Measurements from ENCODE around the gene WBP2. TPM values are rescaled to one million over a fixed set of nuclear protein-coding genes. Genes with fewer than 3 reads are reported as not detected.

The WBP2 gene
- total RNA-seq, 6 experiments from 2014 or later: 51.4 to 65.5 (median 59.3) TPM

- DNase-seq: no peak
- no peaks in the 10 kb centered on the region for H3K4me1 Mint-ChIP-seq (ENCODE audit: low read depth)
- H3K4me3 Mint-ChIP-seq: no peak overlapping the region
- no peaks in the 10 kb centered on the region for H3K27me3 Mint-ChIP-seq (ENCODE audit: insufficient read depth)
- H3K9me3 Mint-ChIP-seq: no peaks in the 10 kb centered on the region
- no peak overlapping the region for H3K27ac Mint-ChIP-seq
- no peak for TF ChIP-seq CTCF (IDR thresholded peaks at IDR 0.05)
- H3K36me3 Mint-ChIP-seq (ENCODE audit: low read depth): no peaks in the 10 kb centered on the region
These were observed 29.3 kb downstream of the WBP2 start for GRCh38 chr17:75825748-75826370.

GRCh38 chr17:75825149-75825552, 30.0 kb downstream of the WBP2 start:
- no peak overlapping the region for H3K4me3 Mint-ChIP-seq
- no peak for DNase-seq
- H3K27me3 Mint-ChIP-seq (ENCODE audit: insufficient read depth): no peaks in the 10 kb centered on the region
- no peak for TF ChIP-seq CTCF (IDR thresholded peaks at IDR 0.05)
- no peak overlapping the region for H3K27ac Mint-ChIP-seq
- no peaks in the 10 kb centered on the region for H3K4me1 Mint-ChIP-seq (ENCODE audit: low read depth)
- no peaks in the 10 kb centered on the region for H3K36me3 Mint-ChIP-seq (ENCODE audit: low read depth)
- no peaks in the 10 kb centered on the region for H3K9me3 Mint-ChIP-seq

GRCh38 chr17:75824666-75825065, 30.5 kb downstream of the WBP2 start:
- peaks cover 1% of the 10 kb centered on the region; the same call in 1 of the 2 replicates for H3K27me3 Mint-ChIP-seq (ENCODE audit: insufficient read depth)

GRCh38 chr17:75824050-75824552, 31.0 kb downstream of the WBP2 start:
- Mint-ChIP-seq H3K4me1 (ENCODE audit: low read depth) (no peaks in the 10 kb centered on the region), H3K36me3 (ENCODE audit: low read depth) (peaks cover 3% of the 10 kb centered on the region), H3K4me3 (no peak overlapping the region), H3K9me3 (no peaks in the 10 kb centered on the region), H3K27ac (no peak overlapping the region), H3K27me3 (ENCODE audit: insufficient read depth) (peaks cover 1% of the 10 kb centered on the region; the same call in 1 of the 2 replicates)
- TF ChIP-seq CTCF (IDR thresholded peaks at IDR 0.05): no peak
- no peak for DNase-seq

More at GRCh38 chr17:75824666-75825065, 30.5 kb downstream of the WBP2 start:
- H3K4me3 Mint-ChIP-seq: no peak overlapping the region
- no peak overlapping the region for H3K27ac Mint-ChIP-seq
- no peaks in the 10 kb centered on the region for H3K36me3 Mint-ChIP-seq (ENCODE audit: low read depth)
- no peaks in the 10 kb centered on the region for H3K4me1 Mint-ChIP-seq (ENCODE audit: low read depth)
- no peak for TF ChIP-seq CTCF (IDR thresholded peaks at IDR 0.05)
- DNase-seq: no peak
- no peaks in the 10 kb centered on the region for H3K9me3 Mint-ChIP-seq

- no peak for DNase-seq
- Mint-ChIP-seq H3K4me1 (ENCODE audit: low read depth) (no peaks in the 10 kb centered on the region), H3K36me3 (ENCODE audit: low read depth) (peaks cover 10% of the 10 kb centered on the region), H3K27me3 (ENCODE audit: insufficient read depth) (peaks cover 1% of the 10 kb centered on the region), H3K4me3 (no peak overlapping the region), H3K9me3 (no peaks in the 10 kb centered on the region), H3K27ac (no peak overlapping the region)
- no peak for TF ChIP-seq CTCF (IDR thresholded peaks at IDR 0.05)
These were observed 31.7 kb downstream of the WBP2 start for GRCh38 chr17:75823257-75824041.
